VCaP (cell line): ENCODE data around the gene HYAL3.

ENCODE experiments used
- H3K27ac ChIP-seq: fragments of 450-650 bp; 2 replicates; pipeline ENCODE4 v1.5.1; 2017
- TF ChIP-seq, protein P1 (sequence below): fragments of 450-650 bp; conservative IDR thresholded peaks from 2 replicates; pipeline ENCODE4 v1.5.1; 2017; ENCODE audit warnings: mild to moderate bottlenecking, moderate library complexity

HYAL3 gene

DNA sequence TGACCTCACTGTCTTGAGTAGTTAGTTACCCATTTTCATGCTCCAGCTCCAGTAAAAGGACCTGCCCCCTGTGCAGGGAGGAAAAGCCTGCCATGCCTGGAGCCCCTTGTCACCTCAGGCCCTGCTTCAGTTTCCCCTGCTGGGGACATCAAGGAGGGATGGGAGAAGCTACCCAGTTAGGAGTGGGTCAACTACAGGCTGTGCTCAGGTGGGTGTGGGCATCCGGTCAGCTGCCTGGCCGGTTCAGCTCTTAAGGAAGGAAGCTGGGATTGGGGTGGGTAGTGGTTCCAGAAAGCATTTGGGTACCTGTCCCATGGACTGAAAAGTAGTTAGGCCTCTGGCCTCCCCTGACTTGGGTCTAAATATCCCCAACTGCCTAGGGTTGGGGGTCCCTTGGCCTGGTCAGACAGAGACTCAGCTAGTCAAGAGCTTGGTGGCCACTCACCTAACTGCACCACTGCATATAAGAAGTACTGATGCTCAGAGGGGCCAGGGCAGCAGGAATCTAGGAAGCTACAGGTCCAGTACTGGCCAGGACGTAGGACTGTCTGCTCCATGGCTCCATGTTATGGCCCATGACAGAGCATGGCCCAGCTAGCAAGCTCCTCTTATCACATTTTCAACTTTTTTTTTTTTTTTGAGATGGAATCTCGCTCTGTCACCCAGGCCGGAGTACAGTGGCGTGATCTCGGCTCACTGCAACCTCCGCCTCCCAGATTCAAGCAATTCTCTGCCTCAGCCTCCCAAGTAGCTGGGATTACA is 19.8 kb downstream of the HYAL3 start:
- H3K27ac ChIP-seq: no peak overlapping the region
- TF ChIP-seq, protein P1, sequence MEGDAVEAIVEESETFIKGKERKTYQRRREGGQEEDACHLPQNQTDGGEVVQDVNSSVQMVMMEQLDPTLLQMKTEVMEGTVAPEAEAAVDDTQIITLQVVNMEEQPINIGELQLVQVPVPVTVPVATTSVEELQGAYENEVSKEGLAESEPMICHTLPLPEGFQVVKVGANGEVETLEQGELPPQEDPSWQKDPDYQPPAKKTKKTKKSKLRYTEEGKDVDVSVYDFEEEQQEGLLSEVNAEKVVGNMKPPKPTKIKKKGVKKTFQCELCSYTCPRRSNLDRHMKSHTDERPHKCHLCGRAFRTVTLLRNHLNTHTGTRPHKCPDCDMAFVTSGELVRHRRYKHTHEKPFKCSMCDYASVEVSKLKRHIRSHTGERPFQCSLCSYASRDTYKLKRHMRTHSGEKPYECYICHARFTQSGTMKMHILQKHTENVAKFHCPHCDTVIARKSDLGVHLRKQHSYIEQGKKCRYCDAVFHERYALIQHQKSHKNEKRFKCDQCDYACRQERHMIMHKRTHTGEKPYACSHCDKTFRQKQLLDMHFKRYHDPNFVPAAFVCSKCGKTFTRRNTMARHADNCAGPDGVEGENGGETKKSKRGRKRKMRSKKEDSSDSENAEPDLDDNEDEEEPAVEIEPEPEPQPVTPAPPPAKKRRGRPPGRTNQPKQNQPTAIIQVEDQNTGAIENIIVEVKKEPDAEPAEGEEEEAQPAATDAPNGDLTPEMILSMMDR: no peak

DNA sequence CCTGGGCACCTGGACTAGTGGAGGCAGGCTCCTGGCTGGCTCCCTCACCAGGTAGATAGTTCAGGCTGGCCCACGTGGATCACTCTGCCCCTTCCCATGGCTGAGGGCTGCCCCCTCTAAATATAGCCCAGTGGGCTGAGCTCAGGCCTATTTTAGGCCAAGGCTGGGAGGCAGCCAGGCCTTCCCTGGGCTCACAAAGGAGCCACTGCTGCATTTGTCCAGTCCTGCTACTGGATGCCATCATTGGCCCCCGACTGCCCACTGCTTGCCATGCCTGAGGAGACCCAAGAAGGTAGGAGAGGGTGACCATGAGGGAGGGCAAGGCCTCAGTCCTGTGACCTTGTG is 20.4 kb downstream of the HYAL3 start, which contains the start of gene LSMEM2:
TSS of gene LSMEM2 (plus strand) at position 208 of the 345 bp plus-strand sequence. CDS start at position 235, 27 bp downstream.
- TF ChIP-seq, protein P1: no peak
- H3K27ac ChIP-seq: no peak within 1 kb of the TSS

DNA sequence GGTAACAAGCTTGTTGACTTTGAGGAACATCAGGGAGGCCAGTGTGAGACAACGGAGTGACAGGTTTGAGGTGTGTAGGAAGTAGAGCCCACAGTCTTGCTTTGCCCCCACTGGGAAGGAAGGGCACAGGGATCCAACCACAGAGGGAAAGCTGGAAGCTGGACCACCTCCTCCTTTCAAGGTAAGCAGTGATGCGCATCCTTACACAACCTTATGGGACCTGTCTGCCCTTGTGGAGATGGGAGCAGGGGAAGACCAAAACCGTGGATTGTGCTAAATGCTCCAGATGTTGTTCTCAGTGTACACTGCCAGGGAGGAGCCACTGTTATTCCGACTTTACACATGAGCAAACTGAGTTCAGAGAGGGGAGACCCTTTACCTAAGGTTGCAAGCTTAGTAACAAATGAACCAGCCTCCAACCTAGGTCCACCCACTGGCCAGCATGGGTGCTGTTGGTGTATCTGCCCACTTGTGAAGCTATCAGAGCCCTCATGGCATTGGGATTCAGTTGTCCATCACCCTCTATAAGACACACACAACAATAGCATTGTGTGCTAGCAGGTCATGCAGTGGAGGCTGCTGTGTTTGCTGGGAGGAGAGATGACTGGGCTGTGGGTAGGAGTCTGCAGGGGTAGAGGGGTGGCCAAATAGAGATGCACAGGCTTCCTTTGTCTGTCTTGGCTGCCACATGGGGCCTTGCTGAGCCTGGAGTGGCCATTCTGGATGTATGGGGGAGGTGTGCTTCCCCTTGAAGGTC is 20.9 kb downstream of the HYAL3 start:
- no peak overlapping the region for H3K27ac ChIP-seq
- TF ChIP-seq, protein P1: no peak

DNA sequence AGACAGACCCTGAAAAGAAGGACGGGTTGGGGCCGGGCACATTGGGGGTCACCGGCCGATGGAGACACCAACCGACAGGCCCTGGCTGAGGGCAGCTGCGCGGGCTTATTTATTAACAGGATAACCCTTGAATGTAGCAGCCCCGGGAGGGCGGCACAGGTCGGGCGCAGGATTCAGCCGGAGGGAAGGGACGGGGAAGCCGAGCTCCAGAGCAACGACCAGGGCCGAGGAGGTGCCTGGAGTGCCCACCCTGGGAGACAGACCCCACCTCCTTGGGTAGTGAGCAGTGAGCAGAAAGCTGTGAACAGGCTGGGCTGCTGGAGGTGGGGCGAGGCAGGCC is 22.5 kb downstream of the HYAL3 start:
- TF ChIP-seq, protein P1: no peak

DNA sequence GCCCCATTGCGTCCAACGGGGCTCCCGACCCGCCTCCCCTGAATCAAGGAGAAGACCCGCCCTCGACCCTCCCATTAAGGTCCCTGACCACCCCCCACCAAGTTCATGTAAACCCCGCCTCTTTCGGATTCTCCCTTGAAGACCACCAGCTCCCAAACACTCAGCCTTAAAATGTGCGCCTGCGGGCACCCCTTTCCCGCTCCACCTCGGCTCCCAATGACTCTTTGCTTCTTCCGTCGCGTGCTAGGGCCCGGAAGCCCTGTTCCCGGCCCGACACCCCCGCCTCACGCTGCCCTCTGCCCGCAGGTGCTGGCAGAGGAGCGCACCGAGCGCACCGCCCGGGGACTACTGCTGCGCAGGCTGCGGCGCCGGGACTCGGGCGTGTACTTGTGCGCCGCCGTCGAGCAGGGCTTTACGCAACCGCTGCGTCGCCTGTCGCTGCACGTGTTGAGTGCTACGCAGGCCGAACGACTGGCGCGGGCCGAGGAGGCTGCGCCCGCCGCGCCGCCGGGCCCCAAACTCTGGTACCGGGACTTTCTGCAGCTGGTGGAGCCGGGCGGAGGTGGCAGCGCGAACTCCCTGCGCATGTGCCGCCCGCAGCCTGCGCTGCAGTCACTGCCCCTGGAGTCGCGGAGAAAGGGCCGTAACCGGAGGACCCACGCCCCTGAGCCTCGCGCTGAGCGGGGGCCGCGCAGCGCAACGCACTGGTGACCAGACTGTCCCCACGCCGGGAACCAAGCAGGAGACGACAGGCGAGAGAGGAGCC is 23.0 kb downstream of the HYAL3 start:
- TF ChIP-seq, protein P1: no peak

More for the DNA sequence above, 22.5 kb downstream of the HYAL3 start:
- no peak overlapping the region for H3K27ac ChIP-seq

DNA sequence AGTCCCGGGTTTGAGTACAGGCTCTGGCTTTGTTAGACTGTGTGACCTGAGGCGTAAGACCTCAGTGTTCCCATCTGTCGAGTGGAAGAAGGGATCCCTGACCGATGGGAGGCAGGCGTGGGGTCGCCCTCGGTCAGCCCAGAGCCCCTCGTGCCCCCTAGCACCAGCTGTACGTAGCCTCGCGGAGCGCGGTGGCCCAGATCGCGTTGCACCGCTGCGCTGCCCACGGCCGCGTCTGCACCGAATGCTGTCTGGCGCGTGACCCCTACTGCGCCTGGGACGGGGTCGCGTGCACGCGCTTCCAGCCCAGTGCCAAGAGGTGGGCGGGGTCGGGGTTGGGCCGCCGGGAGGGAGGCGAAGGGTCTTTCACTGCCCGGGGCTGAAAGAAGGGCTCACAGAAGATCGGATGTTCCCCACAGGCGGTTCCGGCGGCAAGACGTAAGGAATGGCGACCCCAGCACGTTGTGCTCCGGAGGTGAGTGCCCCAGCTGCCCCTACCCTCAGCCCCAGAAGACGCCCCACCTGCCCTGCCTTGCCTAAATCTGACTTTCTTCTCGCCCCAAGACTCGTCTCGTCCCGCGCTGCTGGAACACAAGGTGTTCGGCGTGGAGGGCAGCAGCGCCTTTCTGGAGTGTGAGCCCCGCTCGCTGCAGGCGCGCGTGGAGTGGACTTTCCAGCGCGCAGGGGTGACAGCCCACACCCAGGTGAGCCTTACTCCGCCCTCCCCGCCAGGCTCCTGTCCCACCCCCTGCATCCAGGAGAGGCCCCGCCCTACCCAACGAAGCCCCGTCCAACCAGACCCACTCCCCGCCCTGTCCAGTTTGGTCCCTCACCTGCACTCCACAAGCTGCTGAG is 23.8 kb downstream of the HYAL3 start:
- H3K27ac ChIP-seq: no peak overlapping the region
- TF ChIP-seq, protein P1: no peak

More for the DNA sequence above, 23.0 kb downstream of the HYAL3 start:
- H3K27ac ChIP-seq: no peak overlapping the region
